HUES6 (cell line): ENCODE data around the gene PERCC1.
A peak's percentile ranks its signal among the peaks of the same experiment; 100 is the strongest.

Source experiments
- H3K27ac ChIP-seq: 2 replicates; pipeline ENCODE4 v1.7.0; 2013; ENCODE audit warnings: low read depth, mild to moderate bottlenecking, low read length, inconsistent platforms
- H3K27me3 ChIP-seq: 2 replicates; pipeline ENCODE4 v1.6.1; 2013; ENCODE audit warnings: low read length; ENCODE audit not compliant: control insufficient read depth, insufficient read depth
- H3K36me3 ChIP-seq: 2 replicates; pipeline ENCODE4 v1.6.1; 2013; ENCODE audit warnings: low read length; ENCODE audit not compliant: control insufficient read depth, insufficient read depth
- H3K4me1 ChIP-seq: 2 replicates; pipeline ENCODE4 v1.6.1; 2013; ENCODE audit warnings: low read length; ENCODE audit not compliant: control insufficient read depth, insufficient read depth
- H3K4me3 ChIP-seq: 2 replicates; pipeline ENCODE4 v1.5.1; 2013; ENCODE audit warnings: low read depth, low read length
- H3K9ac ChIP-seq: one replicate; pipeline ENCODE4 v1.6.1; 2013; ENCODE audit warnings: mild to moderate bottlenecking, low read length
- H3K9me3 ChIP-seq: 2 replicates; pipeline ENCODE4 v1.6.1; 2013; ENCODE audit warnings: low read depth, low read length; ENCODE audit not compliant: control insufficient read depth, insufficient read depth

PERCC1 gene

GRCh38 chr16:1412847-1413246 lies 18.0 kb upstream of the PERCC1 start:
- H3K27me3 ChIP-seq, result no peaks in the 10 kb centered on the region
- H3K27ac ChIP-seq, result no peak overlapping the region
- H3K36me3 ChIP-seq, result 0 out of 2 replicates have a peak, but pooled peaks cover 2% of the 10 kb centered on the region
- no peaks in the 10 kb centered on the region for H3K9me3 ChIP-seq
- H3K4me1 ChIP-seq, result peaks cover 12% of the 10 kb centered on the region; the same call in 1 of the 2 replicates
- no peak overlapping the region for H3K9ac ChIP-seq
- no peak overlapping the region for H3K4me3 ChIP-seq

DNA sequence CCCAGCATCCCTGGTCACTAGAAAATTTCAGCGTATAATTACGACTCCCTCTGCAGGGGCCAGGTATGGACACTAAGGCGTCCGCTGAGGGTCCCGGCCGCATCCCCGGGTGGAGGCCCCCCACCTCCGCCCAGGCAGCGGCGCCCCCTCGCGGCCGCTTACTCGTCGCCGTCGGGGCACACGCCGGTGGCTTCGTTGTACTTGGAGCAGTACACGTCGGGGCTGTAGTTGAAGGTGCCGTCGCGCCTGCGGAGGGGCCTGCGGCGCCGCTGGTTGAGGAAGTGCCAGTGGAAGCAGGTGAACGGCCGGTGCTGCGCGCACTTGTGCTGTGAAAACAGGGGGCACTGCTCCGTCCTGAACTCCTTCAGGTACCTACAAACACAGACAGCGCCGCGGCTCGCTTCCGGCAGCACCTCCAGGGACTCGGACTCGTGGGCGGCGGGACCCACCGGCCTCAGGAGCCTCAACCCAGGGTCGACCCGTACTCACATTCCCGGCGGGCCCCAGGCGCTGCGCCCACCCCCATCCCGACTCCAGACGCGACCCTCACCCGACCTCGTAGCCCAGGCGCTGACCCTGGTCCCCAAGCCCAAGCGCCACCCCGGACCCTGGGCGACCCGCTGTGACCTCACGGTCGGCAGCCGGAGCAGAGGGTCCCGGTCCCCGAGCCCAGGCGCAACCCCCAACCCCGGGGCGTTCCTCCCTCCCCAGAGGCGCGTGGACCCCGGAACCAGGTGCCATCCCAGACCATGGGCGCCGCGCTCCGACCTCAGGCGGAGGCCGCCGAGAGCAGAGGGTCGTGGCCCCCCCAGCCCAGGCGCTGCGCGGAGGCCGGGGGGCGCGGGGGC lies 17.0 kb upstream of the PERCC1 start:
- Histone ChIP-seq H3K4me3 (peak overlapping the region; percentile 90), H3K9me3 (no peaks in the 10 kb centered on the region), H3K27ac (no peak overlapping the region), H3K27me3 (no peaks in the 10 kb centered on the region), H3K36me3 (peaks cover 5% of the 10 kb centered on the region; the same call in 1 of the 2 replicates), H3K9ac (peak overlapping the region; percentile 66), H3K4me1 (peaks cover 11% of the 10 kb centered on the region; the same call in 1 of the 2 replicates)

DNA sequence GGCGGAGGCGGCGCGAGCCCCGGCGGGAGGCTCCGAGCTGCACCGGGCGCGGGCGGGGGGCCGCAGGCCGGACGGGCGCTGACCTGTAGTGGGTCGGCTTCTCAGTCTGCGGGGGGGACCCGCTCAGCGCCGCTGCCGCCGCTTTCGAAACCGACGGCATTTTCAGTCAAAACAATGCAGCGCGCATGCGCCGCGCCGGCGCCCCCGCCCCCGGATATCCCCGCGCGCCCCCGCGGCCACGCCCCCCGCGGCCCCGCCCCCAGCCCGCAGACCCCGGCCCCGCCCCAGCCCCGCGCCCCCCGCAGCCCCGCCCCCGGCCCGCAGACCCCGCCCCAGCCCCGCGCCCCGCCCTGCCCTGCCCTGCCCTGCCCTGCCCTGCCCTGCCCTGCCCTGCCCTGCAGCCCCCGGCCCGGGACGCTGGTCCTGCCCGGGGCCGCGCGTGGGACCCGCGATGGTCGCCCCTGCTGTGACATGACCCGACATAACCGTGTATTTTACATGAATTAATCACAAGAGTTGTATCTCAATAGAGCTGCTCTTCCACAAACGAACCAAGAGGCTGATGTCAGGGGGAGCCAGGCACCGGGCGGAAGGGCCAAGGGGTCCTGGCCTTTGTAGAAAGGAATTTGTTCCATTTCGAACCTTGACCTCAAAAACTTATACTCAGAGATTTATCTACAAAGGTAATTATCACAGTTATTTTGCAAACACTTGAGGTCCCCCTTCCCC lies 16.2 kb upstream of the PERCC1 start, which contains the start of gene UNKL:
UNKL (minus strand) TSS at position 173 of the 729 bp plus-strand sequence; CDS start at position 160, 13 bp downstream.
- peak within 1 kb of the TSS; percentile 90 for H3K4me3 ChIP-seq
- H3K27ac ChIP-seq, result no peak within 1 kb of the TSS; the same call in 1 of the 2 replicates
- H3K4me1 ChIP-seq, result peaks cover 11% of the 10 kb centered on the region; the same call in 1 of the 2 replicates
- peaks cover 5% of the 10 kb centered on the region; the same call in 1 of the 2 replicates for H3K36me3 ChIP-seq
- no peaks in the 10 kb centered on the region for H3K27me3 ChIP-seq
- peak within 1 kb of the TSS; percentile 66 for H3K9ac ChIP-seq
- H3K9me3 ChIP-seq, result no peaks in the 10 kb centered on the region

GRCh38 chr16:1416521-1416941 lies 14.3 kb upstream of the PERCC1 start:
- H3K27ac ChIP-seq, result peak overlapping the region; percentile 63; the same call in 1 of the 2 replicates
- H3K4me3 ChIP-seq, result 0 out of 2 replicates have a peak overlapping the region, but pooled peaks have one; percentile 27
- no peaks in the 10 kb centered on the region for H3K9me3 ChIP-seq
- H3K4me1 ChIP-seq, result peaks cover 11% of the 10 kb centered on the region; the same call in 1 of the 2 replicates
- H3K36me3 ChIP-seq, result peaks cover 5% of the 10 kb centered on the region; the same call in 1 of the 2 replicates
- H3K27me3 ChIP-seq, result no peaks in the 10 kb centered on the region
- H3K9ac ChIP-seq, result peak overlapping the region; percentile 57

DNA sequence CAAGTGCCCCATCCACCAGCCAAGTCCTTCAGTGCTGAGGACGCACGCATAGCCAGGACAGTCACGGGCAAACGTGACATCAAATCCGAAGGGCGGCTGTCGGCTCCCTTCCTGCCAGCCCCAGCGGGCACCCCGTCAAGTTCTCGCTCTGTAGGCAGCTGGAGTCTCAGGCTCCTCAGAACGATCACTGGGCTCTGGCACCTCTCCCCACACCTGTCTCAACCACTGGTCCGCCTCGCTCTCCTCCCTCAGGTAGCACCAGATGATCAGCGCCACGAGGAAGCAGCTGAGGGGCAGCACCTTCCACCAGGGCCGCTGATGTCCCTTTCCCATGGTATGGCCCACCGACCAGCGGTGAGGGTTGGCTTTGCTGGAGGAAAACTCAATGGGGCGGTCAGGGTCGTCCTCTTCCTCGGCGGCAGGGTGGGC lies 10.8 kb upstream of the PERCC1 start:
- Histone ChIP-seq H3K27ac (peak overlapping the region; percentile 74; the same call in 1 of the 2 replicates), H3K9me3 (no peaks in the 10 kb centered on the region), H3K9ac (peak overlapping the region; percentile 93), H3K27me3 (no peaks in the 10 kb centered on the region), H3K4me3 (peak overlapping the region; percentile 97), H3K4me1 (peaks cover 9% of the 10 kb centered on the region; the same call in 1 of the 2 replicates), H3K36me3 (peaks cover 3% of the 10 kb centered on the region; the same call in 1 of the 2 replicates)

DNA sequence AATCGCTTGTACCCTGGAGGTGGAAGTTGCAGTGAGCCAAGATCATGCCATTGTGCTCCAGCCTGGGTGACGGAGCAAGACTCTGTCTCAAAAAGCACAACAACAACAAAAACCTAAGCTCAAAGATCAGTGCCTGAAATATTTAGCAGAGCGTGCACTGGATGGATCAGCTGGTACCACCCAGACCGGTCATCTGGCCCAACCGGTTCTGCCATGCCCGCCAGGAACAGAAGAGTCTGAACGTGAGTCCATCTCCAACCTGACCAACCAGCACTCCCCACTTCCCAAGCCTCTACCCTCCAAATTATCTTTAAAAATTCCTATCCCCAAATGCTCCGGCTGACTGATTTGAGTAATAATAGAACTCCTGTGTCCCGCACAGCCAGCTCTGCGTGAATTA lies 8.8 kb upstream of the PERCC1 start:
- Histone ChIP-seq H3K9me3 (no peaks in the 10 kb centered on the region), H3K9ac (no peak overlapping the region), H3K27me3 (no peaks in the 10 kb centered on the region), H3K4me1 (peaks cover 8% of the 10 kb centered on the region), H3K36me3 (peaks cover 3% of the 10 kb centered on the region; the same call in 1 of the 2 replicates), H3K27ac (no peak overlapping the region), H3K4me3 (no peak overlapping the region)

DNA sequence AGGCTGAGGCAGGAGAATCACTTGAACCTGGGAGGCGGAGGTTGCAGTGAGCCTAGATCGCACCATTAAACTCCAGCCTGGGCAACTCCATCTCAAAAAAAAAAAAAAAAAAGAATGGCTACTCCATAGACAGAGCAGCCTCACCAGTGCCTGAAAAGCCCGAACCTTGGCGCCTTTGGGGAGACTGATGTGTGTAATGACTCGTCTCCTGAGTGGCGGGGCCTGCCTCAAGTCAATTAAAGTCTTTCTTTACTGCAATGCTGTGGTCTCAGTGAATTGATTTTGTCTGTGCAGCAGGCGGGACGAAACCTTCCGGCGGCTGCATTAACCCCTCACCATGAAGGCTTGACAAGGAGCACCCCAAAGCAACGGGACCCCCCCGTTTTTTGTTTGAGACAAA lies 6.8 kb upstream of the PERCC1 start:
- H3K4me3 ChIP-seq, result no peak overlapping the region

DNA sequence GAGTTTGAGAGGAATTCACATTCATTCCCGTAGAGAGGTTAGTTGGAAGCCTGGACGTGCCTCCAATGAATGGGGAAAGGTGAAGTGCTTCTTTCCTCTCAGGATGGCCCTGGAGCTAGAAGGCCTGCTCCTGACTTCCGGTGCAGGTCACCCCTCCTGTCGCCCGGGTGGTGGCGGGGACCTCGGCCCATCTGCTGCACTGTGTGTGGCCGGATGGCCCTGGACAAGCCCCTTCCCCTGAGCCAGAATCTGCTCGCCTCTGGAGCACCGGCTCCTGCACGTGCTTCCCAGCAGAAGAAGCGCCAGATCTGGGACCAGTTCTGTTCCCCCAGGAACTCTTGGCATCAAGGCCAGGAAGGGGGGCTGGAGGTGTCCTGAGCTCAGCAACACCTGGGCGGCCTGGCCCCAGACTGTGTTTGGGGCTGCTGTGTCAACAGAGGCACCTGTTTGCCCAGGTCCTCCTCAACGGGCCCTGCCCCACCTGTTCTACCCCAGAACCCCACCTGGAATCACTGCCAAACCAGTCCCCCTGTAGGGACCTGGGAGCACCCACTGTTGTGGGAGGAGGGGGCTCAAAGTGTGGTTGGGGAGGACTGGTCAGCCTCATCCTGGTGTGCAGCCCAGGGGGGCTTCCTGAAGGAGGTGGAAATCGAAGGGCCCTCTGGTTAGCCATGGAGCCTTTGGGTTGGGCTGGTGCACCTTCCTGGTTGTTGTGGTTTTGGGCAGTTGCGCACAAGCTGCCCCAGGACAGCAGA lies 5.1 kb upstream of the PERCC1 start:
- Histone ChIP-seq H3K27ac (no peak overlapping the region), H3K4me3 (no peak overlapping the region), H3K4me1 (peaks cover 9% of the 10 kb centered on the region), H3K27me3 (no peaks in the 10 kb centered on the region), H3K9ac (no peak overlapping the region), H3K9me3 (no peaks in the 10 kb centered on the region), H3K36me3 (no peaks in the 10 kb centered on the region)

More for the DNA sequence above, 6.8 kb upstream of the PERCC1 start:
- H3K9ac ChIP-seq, result no peak overlapping the region
- H3K4me1 ChIP-seq, result peaks cover 9% of the 10 kb centered on the region
- H3K9me3 ChIP-seq, result no peaks in the 10 kb centered on the region
- no peaks in the 10 kb centered on the region for H3K36me3 ChIP-seq
- no peak overlapping the region for H3K27ac ChIP-seq
- no peaks in the 10 kb centered on the region for H3K27me3 ChIP-seq

- Histone ChIP-seq H3K27me3 (no peaks in the 10 kb centered on the region), H3K36me3 (no peaks in the 10 kb centered on the region), H3K4me1 (peaks cover 9% of the 10 kb centered on the region), H3K27ac (no peak overlapping the region), H3K9ac (no peak overlapping the region), H3K4me3 (no peak overlapping the region), H3K9me3 (no peaks in the 10 kb centered on the region)
Measured at GRCh38 chr16:1426734-1427471, 4.0 kb upstream of the PERCC1 start.
